GM21367 (cell line): ENCODE measurements around the gene TMEM126B.
A peak's percentile ranks its signal among the peaks of the same experiment; 100 is the strongest.
"Not testable (repeated sequence)": the region's sequence is repeated elsewhere in the genome, so short reads cannot be mapped to it uniquely, and the experiment has no call there.

Experiments used
- ATAC-seq: cut with Tn5 transposase; IDR thresholded peaks from one replicate; pipeline ENCODE4 v1.9.1; 2021; ENCODE audit not compliant: unreplicated experiment

Gene TMEM126B

DNA sequence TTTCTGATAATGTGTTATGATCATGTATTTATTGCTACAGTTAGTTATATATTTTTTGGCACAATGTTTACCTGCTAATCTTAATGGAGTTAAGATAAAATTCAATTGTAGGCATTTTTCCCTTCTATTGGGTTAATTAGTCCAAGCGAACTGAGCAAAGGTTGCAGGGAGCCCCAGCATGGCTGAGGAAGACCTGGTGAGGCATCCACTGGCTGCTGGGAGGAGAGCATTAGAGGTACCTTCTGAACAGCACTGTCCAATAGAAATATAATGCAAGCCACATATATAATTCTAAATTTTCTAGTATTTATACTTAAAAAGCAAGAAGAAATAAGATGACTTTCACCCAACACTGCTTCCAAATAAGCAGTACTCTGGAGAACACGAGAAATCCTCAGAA is 18.7 kb downstream of the TMEM126B start:
- peak; percentile 3 for ATAC-seq

- ATAC-seq: peak; percentile 98
Measured at GRCh38 chr11:85647604-85648299, 19.4 kb downstream of the TMEM126B start, which contains the start of gene TMEM126A. Gene TMEM126A, plus strand, starts transcription at chr11:85647967. Its CDS starts 2,289 bp downstream, at chr11:85650256.

DNA sequence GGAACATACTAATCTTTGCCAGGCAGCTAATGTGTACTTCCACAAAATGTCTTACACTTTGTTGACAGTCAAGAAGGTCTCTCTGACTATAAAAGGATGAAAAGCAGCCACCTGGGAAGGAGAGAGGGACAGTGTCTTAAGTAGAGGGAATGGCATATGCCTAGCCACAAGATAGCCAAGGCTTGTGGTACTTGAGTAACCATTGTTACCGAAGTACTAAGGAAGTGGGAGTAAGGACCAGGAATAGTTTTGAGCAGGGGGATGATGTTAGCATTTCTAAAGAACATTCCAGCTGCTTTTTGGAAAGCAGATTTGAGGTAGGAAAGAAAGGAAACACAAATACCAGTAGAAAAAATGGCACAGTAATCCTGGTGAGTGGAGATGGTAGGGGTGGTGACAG is 22.7 kb downstream of the TMEM126B start:
- ATAC-seq: no peak

- ATAC-seq: no peak
Measured at GRCh38 chr11:85652786-85653447, 24.5 kb downstream of the TMEM126B start.

DNA sequence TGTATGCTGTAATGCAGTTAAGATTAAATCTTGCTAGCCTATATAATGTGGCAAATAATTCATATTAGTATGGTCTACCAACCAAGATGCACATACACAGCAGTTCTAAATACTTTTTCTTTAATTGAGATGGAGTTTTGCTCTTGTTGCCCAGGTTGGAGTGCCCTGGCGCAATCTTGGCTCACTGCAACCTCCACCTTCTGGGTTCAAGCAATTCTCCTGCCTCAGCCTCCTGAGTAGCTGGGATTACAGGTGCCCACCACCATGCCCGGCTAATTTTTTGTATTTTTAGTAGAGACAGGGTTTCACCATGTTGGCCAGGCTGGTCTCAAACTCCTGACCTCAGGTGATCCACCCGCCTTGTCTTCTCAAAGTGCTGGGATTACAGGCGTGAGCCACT is 25.9 kb downstream of the TMEM126B start:
- not testable (repeated sequence) for ATAC-seq

DNA sequence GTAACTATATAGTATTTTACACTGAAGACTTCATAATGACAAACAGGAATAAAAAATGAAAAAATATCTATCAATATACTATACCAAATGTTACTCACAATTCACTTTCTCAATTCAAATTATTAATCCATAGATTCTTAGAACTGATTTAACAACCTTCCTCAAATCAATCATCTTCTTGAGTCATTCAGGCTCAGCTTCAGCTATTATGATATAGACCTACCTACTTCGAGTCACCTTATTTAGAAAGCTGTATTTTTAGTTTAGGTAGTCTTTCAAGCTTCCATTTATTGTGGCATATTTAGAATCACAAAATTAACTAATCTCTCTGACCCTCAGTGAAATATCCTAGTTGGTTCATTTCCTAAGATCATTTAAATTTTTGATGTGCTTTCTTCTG is 28.4 kb downstream of the TMEM126B start:
- no peak for ATAC-seq

GRCh38 chr11:85658180-85658579 is 29.8 kb downstream of the TMEM126B start:
- ATAC-seq: no peak

DNA sequence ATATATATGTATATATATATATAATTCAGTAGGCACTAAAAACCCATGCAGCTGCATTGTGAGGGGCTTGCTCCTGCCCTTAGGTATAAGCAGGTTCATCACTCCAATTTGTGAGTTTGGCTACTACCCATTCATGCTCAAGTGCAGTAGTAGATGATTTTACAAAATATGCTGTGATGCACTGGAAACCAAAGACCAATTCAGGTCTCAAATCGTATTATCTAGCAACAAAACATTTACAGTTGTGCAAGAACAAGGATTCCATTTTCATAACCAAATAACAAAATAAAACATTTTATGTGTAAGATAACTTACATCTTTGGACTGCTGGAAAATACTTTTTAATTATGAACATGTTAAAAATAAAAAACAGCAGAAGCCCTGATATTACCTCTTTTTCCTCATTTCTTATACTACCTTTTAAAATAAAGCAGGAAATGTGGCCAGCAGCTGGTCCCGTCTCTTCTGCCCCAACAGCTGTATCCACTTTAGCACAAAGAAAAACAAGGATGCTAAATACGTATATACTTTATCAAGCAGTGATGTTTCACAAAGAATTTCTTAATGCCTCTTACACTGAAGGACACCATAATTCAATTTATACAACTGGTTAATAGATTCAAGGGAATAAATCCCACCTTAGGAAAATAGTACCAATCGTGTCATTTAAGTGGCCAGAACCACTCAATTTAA is 33.7 kb downstream of the TMEM126B start:
- no peak for ATAC-seq

GRCh38 chr11:85663080-85663752 is 34.8 kb downstream of the TMEM126B start:
- no peak for ATAC-seq

DNA sequence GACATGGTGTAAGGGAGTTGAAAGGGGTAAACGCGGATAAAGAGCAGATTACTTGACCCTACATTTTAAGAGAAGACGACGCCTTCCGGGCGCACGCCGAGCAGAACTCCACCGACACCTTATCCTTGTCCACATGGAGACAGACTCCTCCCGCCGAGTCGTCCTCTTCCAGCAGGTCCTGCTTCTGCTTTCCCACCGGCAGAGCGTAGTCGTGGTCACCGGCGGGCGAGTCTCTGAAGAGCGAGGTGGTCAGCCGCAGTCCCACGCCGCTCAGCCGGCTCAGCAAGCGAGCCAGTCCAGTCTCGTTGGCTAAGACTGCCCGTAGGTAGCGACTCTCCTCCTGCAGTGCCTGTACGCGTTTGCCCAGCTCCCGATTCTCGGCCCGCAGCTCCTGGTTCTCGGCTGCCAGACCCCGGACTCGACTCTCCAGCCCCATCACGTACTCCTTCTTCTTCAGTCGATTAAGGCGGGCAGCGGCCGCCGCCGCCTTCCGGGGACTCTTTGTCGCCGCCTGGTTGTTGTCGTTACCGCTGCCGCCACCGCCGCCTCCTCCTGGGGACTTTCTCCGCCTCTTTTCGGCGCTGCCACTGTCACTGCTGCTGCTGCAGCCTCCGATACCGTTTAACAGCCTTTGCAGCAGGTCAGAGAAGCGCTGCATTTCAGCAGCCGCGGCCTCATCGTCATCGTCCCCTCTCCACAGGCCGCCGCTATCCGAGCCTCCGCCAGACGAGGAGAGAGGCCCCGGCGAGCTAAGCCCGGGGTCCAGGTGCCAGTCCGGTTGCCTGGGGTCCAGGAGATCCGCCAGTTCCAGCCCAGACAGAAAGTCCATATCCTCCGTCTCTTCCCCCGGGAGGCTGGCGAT is 35.6 kb downstream of the TMEM126B start:
- peak; percentile 58 for ATAC-seq

DNA sequence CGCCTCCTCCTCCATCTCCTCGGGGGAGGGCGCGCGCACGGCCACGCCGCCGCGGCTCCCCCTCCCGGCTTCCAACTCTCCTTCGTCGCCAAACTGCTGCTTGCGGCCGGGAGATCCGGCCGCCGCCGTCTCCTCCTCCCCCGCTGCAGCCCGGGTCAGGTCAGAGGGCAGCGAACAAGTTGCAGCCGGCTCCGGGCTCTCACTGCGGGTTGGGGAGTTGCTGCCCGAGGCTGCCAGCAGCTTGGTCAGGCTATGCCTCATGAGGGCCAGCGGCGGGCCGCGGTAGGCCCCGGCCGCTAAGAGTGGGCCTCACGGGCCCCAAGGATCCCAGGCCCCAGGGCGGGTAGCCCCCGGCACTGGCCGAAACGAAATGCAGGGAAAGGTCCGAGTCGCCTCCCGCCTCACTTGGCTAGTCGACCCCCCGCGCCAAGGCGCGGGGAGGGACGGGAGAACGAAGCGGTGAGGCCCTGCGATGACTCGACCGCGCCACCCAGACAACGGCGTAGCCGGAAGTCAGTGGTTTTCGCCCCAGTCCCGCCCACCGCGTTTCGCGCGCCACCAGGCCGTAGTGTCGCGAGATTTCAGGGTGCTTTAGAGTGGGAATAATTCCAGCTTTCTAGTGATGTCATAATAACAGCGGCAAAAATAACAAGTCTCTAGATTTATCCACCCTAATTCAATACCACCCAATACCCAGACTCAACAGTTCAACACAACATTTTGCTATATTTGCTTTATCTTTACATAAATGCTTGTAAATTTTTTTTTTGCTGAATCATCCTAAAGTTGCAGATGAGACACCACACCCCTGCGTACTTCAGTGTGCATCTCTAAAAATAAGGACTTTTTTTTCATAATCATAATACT is 36.5 kb downstream of the TMEM126B start, which contains the start of gene CREBZF:
Gene CREBZF (minus strand): TSS at position 515 of the 867 bp plus-strand sequence. CDS start 254 bp downstream, at position 261.
- peak; percentile 93 for ATAC-seq

DNA sequence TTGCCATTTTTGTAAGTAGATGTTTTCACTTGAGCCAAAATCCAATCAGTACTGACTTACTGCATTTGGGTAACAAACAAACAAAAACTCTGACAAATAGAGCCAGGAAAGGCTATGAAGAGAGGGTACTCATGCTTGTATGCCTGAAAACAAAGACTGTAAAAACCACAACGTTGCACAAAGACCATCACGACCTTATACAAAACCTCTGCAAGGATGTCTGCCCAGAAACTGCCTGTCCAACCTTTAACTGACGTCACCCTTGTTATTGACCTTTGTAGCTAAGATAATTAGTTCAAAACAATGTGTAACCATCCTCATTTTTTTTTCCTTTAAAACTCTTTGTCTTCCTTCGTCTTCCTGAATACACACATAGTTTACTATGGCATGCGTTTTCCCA is 37.3 kb downstream of the TMEM126B start:
- ATAC-seq: no peak

- no peak for ATAC-seq
Measured at GRCh38 chr11:85666687-85667086, 38.3 kb downstream of the TMEM126B start.

DNA sequence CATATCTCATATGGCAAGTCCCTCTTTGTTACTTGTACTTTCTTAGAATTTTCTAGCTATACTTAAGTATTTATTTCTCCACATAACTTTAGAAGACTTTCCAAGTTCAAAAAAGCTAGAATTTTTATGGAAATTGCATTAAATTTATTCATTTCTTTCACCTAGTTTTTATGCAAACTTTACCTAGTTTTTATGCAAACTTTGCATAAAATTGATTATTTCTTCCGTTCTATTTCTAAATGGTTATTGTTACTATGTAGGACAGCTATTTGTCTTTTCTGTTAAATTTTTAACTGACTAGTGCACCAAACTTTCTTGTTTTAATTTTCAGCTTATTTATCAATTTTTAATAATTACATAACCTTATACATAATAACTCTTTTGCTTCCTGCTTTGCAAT is 39.8 kb downstream of the TMEM126B start:
- ATAC-seq: no peak

DNA sequence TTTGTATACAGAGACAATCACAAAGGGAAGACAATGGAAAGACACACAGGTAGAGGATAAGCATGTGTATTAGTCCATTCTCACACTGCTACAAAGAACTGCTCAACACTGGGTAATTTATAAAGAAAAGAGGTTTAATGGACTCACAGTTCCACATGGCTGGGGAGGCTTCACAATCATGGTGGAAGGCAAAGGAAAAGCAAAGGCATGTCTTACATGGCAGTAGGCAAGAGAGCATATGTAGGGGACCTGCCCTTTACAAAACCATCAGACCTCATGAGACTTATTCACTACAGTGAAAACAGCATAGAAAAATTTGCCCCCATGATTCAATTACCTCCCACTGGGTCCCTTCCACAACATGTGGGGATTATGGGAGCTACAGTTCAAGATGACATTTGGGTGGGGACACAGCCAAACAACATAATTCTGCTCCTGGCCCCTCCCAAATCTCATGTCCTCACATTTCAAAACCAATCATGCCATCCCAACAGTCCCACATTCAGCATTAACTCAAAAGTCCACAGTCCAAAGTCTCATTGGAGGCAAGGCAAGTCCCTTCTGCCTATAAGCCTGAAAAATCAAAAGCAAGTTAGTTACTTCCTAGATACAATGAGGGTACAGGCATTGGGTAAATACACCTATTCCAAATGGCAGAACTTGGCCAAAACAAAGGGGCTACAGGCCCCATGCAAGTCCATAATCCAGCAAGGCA is 42.7 kb downstream of the TMEM126B start:
- ATAC-seq: not testable (repeated sequence)

DNA sequence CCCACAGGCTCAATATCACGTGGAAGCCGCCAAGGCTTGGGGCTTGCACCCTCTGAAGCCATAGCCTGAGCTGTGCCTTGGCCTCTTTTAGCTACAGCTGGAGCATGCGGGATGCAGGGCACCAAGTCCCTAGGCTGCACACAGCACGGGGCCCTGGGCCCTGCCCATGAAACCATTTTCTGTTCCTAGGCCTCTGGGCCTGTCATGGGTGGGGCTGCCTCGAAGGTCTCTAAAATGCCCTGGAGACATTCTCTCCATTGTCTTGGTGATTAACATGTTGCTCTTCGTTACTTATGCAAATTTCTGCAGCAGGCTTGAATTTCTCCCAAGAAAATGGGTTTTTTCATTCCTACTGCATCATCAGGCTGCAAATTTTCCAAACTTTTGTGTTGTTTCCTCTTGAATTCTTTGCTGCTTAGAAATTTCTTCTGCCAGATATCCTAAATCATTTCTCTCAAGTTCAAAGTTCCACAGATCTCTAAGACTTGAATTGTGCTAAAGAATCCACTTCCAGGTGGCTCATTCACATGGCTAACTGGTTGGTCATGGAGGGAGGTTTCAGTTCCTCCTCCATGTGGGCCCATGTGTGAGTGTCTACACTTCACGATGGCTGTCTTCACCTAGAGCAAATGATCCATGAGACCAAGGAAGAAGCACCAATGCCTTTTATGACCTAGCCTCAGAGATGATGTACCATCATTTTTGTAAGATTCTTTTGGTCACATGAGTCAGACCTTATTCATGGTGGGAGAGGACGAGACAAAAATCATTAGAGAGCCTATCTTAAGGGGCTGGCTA is 43.9 kb downstream of the TMEM126B start:
- no peak for ATAC-seq

GRCh38 chr11:85673393-85673792 is 45.0 kb downstream of the TMEM126B start:
- no peak for ATAC-seq

- ATAC-seq: no peak
Measured at GRCh38 chr11:85679576-85679975, 51.2 kb downstream of the TMEM126B start.
